Fibroblast of villous mesenchyme (primary cell): Measurements from ENCODE around the gene CEACAM4. TPM values are rescaled to one million over a fixed set of nuclear protein-coding genes. Genes with fewer than 3 reads are reported as not detected.

Experiments used
- DNase-seq: peaks from one replicate; pipeline ENCODE4 v3.0.0-alpha.2; 2010; ENCODE audit warnings: low read depth
- H3K4me3 ChIP-seq: 2 replicates; pipeline ENCODE4 v1.5.1; 2011; ENCODE audit warnings: low read depth, mild to moderate bottlenecking, low read length
- total RNA-seq: library from RNA; depleted of rRNA; stranded (reverse); fragments of >200 nt; gene quantifications from 2 replicates; pipeline ENCODE4 v1.2.3, GENCODE V29; 2012
- TF ChIP-seq, protein P1 (sequence below): IDR thresholded peaks from 2 replicates; pipeline ENCODE4 v1.5.1; 2012; ENCODE audit warnings: low read depth, mild to moderate bottlenecking, low read length; ENCODE audit not compliant: insufficient read depth

Gene CEACAM4
- total RNA-seq, 1 donor = not detected

- TF ChIP-seq, protein P1, sequence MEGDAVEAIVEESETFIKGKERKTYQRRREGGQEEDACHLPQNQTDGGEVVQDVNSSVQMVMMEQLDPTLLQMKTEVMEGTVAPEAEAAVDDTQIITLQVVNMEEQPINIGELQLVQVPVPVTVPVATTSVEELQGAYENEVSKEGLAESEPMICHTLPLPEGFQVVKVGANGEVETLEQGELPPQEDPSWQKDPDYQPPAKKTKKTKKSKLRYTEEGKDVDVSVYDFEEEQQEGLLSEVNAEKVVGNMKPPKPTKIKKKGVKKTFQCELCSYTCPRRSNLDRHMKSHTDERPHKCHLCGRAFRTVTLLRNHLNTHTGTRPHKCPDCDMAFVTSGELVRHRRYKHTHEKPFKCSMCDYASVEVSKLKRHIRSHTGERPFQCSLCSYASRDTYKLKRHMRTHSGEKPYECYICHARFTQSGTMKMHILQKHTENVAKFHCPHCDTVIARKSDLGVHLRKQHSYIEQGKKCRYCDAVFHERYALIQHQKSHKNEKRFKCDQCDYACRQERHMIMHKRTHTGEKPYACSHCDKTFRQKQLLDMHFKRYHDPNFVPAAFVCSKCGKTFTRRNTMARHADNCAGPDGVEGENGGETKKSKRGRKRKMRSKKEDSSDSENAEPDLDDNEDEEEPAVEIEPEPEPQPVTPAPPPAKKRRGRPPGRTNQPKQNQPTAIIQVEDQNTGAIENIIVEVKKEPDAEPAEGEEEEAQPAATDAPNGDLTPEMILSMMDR = no peak
- no peak overlapping the region for H3K4me3 ChIP-seq
- no peak for DNase-seq
These were observed 25.4 kb upstream of the CEACAM4 start for GRCh38 chr19:41652250-41652649.

DNA sequence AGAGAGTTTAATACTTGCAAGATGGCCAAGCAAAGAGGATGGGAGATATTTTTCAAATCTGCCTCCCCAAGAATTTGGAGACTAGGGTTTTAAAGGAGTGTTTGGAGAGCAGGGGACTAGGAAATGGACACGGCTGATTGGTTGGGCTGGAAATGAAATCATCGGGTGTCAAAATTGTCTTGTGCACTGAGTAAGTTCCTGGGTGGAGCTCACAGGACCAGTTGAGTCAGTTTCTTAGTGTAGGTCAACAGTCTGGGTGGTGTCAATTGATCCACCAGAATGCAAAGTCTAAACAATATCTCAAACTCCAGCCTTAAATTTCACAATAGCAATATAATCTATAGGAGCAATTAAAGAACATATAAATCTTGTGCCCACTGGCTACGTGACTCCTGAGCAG is 23.0 kb upstream of the CEACAM4 start:
- TF ChIP-seq, protein P1 = no peak
- no peak overlapping the region for H3K4me3 ChIP-seq
- DNase-seq = no peak

DNA sequence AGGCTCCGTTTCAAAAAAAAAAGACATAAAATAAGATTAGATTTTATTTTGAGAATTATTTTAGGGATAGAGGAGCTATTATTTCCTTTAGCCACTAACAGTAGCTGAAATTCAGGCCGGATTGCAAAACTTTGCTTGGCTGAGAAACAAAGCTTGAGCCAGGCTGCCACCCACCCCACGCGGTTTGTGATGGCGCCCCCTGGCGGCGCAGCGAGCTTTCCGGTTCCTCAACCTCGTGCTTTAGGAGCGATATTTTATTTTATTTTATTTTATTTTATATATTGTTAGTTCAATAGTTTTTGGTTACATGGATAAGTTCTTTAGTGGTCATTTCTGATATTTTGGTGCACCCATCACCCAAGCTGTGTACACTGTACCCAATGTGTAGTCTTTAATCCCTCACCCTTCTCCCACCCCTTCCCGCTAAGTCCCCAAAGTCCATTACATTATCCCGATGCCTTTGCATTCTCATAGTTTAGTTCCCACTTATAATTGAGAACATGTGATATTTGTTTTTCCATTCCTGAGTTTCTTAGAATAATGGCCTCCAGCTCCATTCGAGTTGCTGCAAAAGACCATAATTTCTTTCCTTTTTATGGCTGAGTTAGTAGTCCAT is 19.8 kb upstream of the CEACAM4 start:
- no peak for DNase-seq
- TF ChIP-seq, protein P1 = peak; percentile 36
- no peak overlapping the region for H3K4me3 ChIP-seq

DNA sequence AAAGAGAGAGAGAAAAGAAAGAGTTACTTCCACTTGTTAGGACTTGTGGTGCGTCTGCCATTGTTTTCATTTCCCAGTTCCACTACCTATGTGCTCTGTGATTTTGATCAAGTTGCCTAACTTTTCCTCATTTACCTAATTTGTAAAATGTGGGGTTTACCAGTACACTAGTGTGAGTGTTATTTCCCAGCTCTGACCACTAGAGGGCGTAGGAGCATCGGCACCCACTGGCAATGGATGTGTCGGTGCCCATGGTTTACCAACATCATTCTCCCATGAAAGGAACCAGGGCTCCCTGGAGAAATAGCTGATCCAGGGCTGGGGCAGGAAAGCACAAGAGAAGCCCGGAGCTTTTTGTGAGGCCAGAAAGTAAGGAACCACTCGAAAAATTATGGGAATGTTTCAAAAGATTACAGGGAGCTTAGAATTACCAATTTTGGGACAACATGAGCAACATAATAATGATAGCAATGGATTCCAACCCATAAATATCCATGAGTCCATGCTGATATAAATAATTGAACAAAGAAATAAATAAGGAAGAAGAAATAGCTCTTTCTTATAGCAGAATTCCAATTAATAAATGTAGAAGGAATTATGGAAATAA is 15.1 kb upstream of the CEACAM4 start:
- DNase-seq = peak; percentile 53
- H3K4me3 ChIP-seq = no peak overlapping the region
- TF ChIP-seq, protein P1 = peak; percentile 97

DNA sequence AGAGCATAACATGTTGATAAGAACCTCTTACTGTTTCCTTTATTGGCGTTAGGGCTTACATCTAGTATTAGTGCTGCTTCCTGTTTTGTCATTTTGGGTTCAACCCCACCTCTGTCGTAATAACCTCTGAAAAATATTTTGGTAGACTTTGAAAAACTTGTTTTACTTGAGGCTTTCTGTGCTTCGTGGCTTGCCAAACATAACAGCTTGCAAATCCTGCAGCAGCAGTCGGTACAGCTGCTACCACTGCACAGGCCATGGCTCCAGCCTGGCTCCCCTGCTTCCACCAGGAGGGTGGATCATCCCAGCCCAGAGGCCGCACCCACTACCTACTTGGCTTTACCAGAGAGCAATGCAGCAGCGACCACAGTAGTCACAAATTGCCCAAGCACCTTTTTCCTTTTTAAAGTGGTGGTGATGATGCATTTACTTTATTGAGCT is 11.8 kb upstream of the CEACAM4 start:
- TF ChIP-seq, protein P1 = no peak
- no peak overlapping the region for H3K4me3 ChIP-seq
- no peak for DNase-seq

DNA sequence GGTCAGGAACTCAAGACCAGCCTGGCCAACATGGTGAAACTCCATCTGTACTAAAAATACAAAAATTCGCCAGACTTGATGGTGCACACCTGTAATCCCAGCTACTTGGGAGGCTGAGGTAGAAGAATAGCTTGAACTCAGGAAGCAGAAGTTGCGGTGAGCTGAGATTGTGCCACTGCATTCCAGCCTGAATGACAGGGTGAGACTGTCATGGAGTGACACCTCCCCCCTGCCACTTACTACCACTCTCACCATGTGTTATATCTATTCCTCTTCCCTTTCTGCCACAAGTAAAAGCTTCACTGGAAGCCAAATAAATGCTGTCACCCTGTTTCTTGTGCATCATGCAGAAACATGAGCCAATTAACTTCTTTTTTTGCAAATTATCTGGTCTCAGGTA is 10.6 kb upstream of the CEACAM4 start:
- no peak overlapping the region for H3K4me3 ChIP-seq
- DNase-seq = no peak
- TF ChIP-seq, protein P1 = no peak
